Measurements from ENCODE around the gene TMEM52. TPM values are rescaled to one million over a fixed set of nuclear protein-coding genes. Genes with fewer than 3 reads are reported as not detected.
A peak's percentile ranks its signal among the peaks of the same experiment; 100 is the strongest.

TMEM52 gene
- total and polyA plus RNA-seq, 2 of the 13 experiments (the other 11 are each of a cell fraction or from before 2014, with no cell fraction given): 13.2 to 18.7 TPM

- no peaks in the 10 kb centered on the region for H3K36me3 ChIP-seq (replicated peaks in 1 of 2; ENCODE audit: control insufficient read depth in 1 of 2, insufficient read depth in 2 of 2, low read length in 2 of 2)
- no peak overlapping the region for H2AFZ ChIP-seq (ENCODE audit: low read length)
- intact Hi-C loops (cut with micrococcal nuclease; ENCODE audit: unreplicated experiment) (no loop called here), in situ Hi-C loops (cut with HindIII; ENCODE audit: extremely low pct_ligation_motif_present, low pct_unique_long_range_greater_than_20kb) (no loop called here)
- H4K20me1 ChIP-seq (ENCODE audit: insufficient read depth, low read length): no peaks in the 10 kb centered on the region
- ChIA-PET POLR2A (interaction anchor here (2.2 to 2.7 kb wide), 2 partner anchors 13 to 30 kb away, joined by 7 to 13 read pairs; no protein-coding TSS in a partner anchor), CTCF (ENCODE audit: low intra/inter-chr PET ratio, low total read pairs) (no interaction called here)
- TF ChIP-seq FOXK1 (CRISPR knock-in tag; IDR thresholded peaks at IDR 0.05; ENCODE audit: borderline replicate concordance, low read depth) (no peak), ZBTB39 (CRISPR knock-in tag; IDR thresholded peaks at IDR 0.05) (no peak), ZNF205 (CRISPR knock-in tag; IDR thresholded peaks at IDR 0.05) (no peak), MED13 (CRISPR knock-in tag; IDR thresholded peaks at IDR 0.05) (no peak), DMTF1 (CRISPR knock-in tag; IDR thresholded peaks at IDR 0.05) (no peak), ARID2 (CRISPR knock-in tag; IDR thresholded peaks at IDR 0.05; ENCODE audit: borderline replicate concordance) (no peak), CENPT (CRISPR knock-in tag; IDR thresholded peaks at IDR 0.05; ENCODE audit: low read depth) (no peak), XBP1 (CRISPR knock-in tag; IDR thresholded peaks at IDR 0.05) (no peak), NAIF1 (CRISPR knock-in tag; IDR thresholded peaks at IDR 0.05; ENCODE audit: borderline replicate concordance) (no peak), ZNF33A (CRISPR knock-in tag; IDR thresholded peaks at IDR 0.05; ENCODE audit: borderline replicate concordance) (no peak), ZNF713 (CRISPR knock-in tag; IDR thresholded peaks at IDR 0.05) (no peak), TOE1 (CRISPR knock-in tag; IDR thresholded peaks at IDR 0.05) (no peak), ZBTB20 (CRISPR knock-in tag; IDR thresholded peaks at IDR 0.05; ENCODE audit: borderline replicate concordance, low read depth) (no peak)
- H3K4me1 ChIP-seq (ENCODE audit: insufficient read depth, low read length): peaks cover 61% of the 10 kb centered on the region
- H3K4me2 ChIP-seq (ENCODE audit: low read depth, low read length): 0 out of 2 replicates have a peak overlapping the region, but pooled peaks have one; percentile 70
- H3K4me3 ChIP-seq (replicated peaks in 1 of 3; ENCODE audit: insufficient read depth in 1 of 3, low read depth in 2 of 3, low read length in 3 of 3): no peak overlapping the region; a peak in 1 of 6 replicates
- no peaks in the 10 kb centered on the region for H3K79me2 ChIP-seq (ENCODE audit: insufficient read depth, low read length)
- WGBS (ENCODE audit: low lambda C conversion rate): 48% methylated on average over 9 of the region's 22 CpGs
- H3K9ac ChIP-seq (ENCODE audit: insufficient read depth, low read depth, low read length): no peak overlapping the region
- no TSS peak for BruUV-seq (replicated peaks)
- no peaks in the 10 kb centered on the region for H3K9me3 ChIP-seq (ENCODE audit: low read length)
- H3K27ac ChIP-seq (ENCODE audit: extremely low read length, insufficient read depth, low read length): no peak overlapping the region
- peaks cover 5 to 34% of the 10 kb centered on the region in 2 experiments for H3K27me3 ChIP-seq (ENCODE audit: control insufficient read depth in 1 of 2, insufficient read depth in 2 of 2, low read length in 2 of 2)
- FAIRE-seq (no peak), DNase-seq (ENCODE audit: low spot score) (no peak), ATAC-seq (no peak)
Measured at GRCh38 chr1:1910651-1911331, 8.3 kb downstream of the TMEM52 start.
